ENCODE data around the gene TRAF3.

The TRAF3 gene

GRCh38 chr14:102929241-102930137, 152.2 kb downstream of the TRAF3 start:
- no peak overlapping the region for H3K27ac ChIP-seq (ENCODE audit: insufficient read depth, low read depth, low read length, poor library complexity, severe bottlenecking)
- H3K27me3 ChIP-seq (ENCODE audit: control insufficient read depth, insufficient read depth, low read length, poor library complexity, severe bottlenecking): peaks cover 75% of the 10 kb centered on the region
- peak overlapping the region; percentile 10 for H3K4me3 ChIP-seq (ENCODE audit: insufficient read depth, low read depth, low read length)
- no peaks in the 10 kb centered on the region for H3K36me3 ChIP-seq (ENCODE audit: control insufficient read depth, insufficient read depth, low read length)
- peaks cover 11% of the 10 kb centered on the region for H3K4me1 ChIP-seq (ENCODE audit: control insufficient read depth, insufficient read depth, low read length)
- WGBS, 2 experiments: 5% methylated on average over 94 of the region's 94 CpGs
- no peaks in the 10 kb centered on the region for H3K9me3 ChIP-seq (ENCODE audit: control insufficient read depth, low read length)

DNA sequence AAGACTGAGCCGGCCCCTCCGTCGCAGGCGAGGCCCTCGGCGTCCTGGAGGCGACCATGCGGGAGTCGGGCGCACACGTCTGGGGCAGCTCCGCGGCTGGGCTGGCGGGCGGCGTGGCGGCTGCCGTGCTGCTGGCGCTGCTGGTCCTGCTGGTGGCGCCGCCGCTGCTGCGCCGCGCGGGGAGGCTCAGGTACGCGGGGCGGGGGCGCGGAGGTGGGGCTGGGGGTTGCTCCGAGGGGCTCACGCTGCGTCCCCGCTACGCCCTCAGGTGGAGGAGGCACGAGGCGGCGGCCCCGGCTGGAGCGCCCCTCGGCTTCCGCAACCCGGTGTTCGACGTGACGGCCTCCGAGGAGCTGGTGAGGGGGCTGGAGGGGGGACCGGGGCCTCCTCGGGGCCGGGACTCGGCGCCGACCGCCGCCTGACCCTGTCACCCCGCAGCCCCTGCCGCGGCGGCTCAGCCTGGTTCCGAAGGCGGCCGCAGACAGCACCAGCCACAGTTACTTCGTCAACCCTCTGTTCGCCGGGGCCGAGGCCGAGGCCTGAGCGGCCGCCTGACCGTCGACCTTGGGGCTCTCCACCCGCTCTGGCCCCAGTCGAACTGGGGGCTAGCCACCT, 153.0 kb downstream of the TRAF3 start:
- peaks cover 68% of the 10 kb centered on the region for H3K27me3 ChIP-seq (ENCODE audit: control insufficient read depth, insufficient read depth, low read length, poor library complexity, severe bottlenecking)

GRCh38 chr14:102930753-102931579, 153.7 kb downstream of the TRAF3 start:
- peaks cover 60% of the 10 kb centered on the region for H3K27me3 ChIP-seq (ENCODE audit: control insufficient read depth, insufficient read depth, low read length, poor library complexity, severe bottlenecking)
- 63% methylated on average over 34 of the region's 34 CpGs for WGBS, 2 experiments
- H3K4me3 ChIP-seq (ENCODE audit: insufficient read depth, low read depth, low read length): no peak overlapping the region

More for the DNA sequence above, 153.0 kb downstream of the TRAF3 start:
- Histone ChIP-seq H3K9me3 (ENCODE audit: control insufficient read depth, low read length) (no peaks in the 10 kb centered on the region), H3K4me3 (ENCODE audit: insufficient read depth, low read depth, low read length) (peak overlapping the region; percentile 10), H3K4me1 (ENCODE audit: control insufficient read depth, insufficient read depth, low read length) (peaks cover 11% of the 10 kb centered on the region), H3K36me3 (ENCODE audit: control insufficient read depth, insufficient read depth, low read length) (no peaks in the 10 kb centered on the region), H3K27ac (ENCODE audit: insufficient read depth, low read depth, low read length, poor library complexity, severe bottlenecking) (no peak overlapping the region)
- 4% methylated on average over 73 of the region's 74 CpGs for WGBS, 2 experiments

GRCh38 chr14:102931580-102932285, 154.5 kb downstream of the TRAF3 start:
- no peak overlapping the region for H3K4me3 ChIP-seq (ENCODE audit: insufficient read depth, low read depth, low read length)
- H3K36me3 ChIP-seq (ENCODE audit: control insufficient read depth, insufficient read depth, low read length): no peaks in the 10 kb centered on the region
- H3K4me1 ChIP-seq (ENCODE audit: control insufficient read depth, insufficient read depth, low read length): peaks cover 8% of the 10 kb centered on the region
- H3K9me3 ChIP-seq (ENCODE audit: control insufficient read depth, low read length): no peaks in the 10 kb centered on the region
- WGBS, 2 experiments: 94 to 96% methylated on average over 12 of the region's 12 CpGs
- H3K27me3 ChIP-seq (ENCODE audit: control insufficient read depth, insufficient read depth, low read length, poor library complexity, severe bottlenecking): peaks cover 53% of the 10 kb centered on the region
- no peak overlapping the region for H3K27ac ChIP-seq (ENCODE audit: insufficient read depth, low read depth, low read length, poor library complexity, severe bottlenecking)

More at GRCh38 chr14:102930753-102931579, 153.7 kb downstream of the TRAF3 start:
- H3K27ac ChIP-seq (ENCODE audit: insufficient read depth, low read depth, low read length, poor library complexity, severe bottlenecking): no peak overlapping the region
- no peaks in the 10 kb centered on the region for H3K36me3 ChIP-seq (ENCODE audit: control insufficient read depth, insufficient read depth, low read length)
- peaks cover 8% of the 10 kb centered on the region for H3K4me1 ChIP-seq (ENCODE audit: control insufficient read depth, insufficient read depth, low read length)
- no peaks in the 10 kb centered on the region for H3K9me3 ChIP-seq (ENCODE audit: control insufficient read depth, low read length)

- Histone ChIP-seq H3K4me1 (ENCODE audit: control insufficient read depth, insufficient read depth, low read length) (peaks cover 8% of the 10 kb centered on the region), H3K27me3 (ENCODE audit: control insufficient read depth, insufficient read depth, low read length, poor library complexity, severe bottlenecking) (peaks cover 44% of the 10 kb centered on the region), H3K27ac (ENCODE audit: insufficient read depth, low read depth, low read length, poor library complexity, severe bottlenecking) (no peak overlapping the region), H3K9me3 (ENCODE audit: control insufficient read depth, low read length) (no peaks in the 10 kb centered on the region), H3K36me3 (ENCODE audit: control insufficient read depth, insufficient read depth, low read length) (peaks cover under 1% of the 10 kb centered on the region), H3K4me3 (ENCODE audit: insufficient read depth, low read depth, low read length) (no peak overlapping the region)
- 93 to 94% methylated on average over 25 to 26 of the region's 26 CpGs for whole genome bisulfite sequencing, 2 experiments
These were observed 155.4 kb downstream of the TRAF3 start for GRCh38 chr14:102932484-102933248.

GRCh38 chr14:102933618-102934231, 156.5 kb downstream of the TRAF3 start:
- Histone ChIP-seq H3K27ac (ENCODE audit: insufficient read depth, low read depth, low read length, poor library complexity, severe bottlenecking) (no peak overlapping the region), H3K4me1 (ENCODE audit: control insufficient read depth, insufficient read depth, low read length) (peaks cover 8% of the 10 kb centered on the region), H3K27me3 (ENCODE audit: control insufficient read depth, insufficient read depth, low read length, poor library complexity, severe bottlenecking) (peaks cover 33% of the 10 kb centered on the region), H3K9me3 (ENCODE audit: control insufficient read depth, low read length) (no peaks in the 10 kb centered on the region), H3K36me3 (ENCODE audit: control insufficient read depth, insufficient read depth, low read length) (peaks cover 10% of the 10 kb centered on the region), H3K4me3 (ENCODE audit: insufficient read depth, low read depth, low read length) (no peak overlapping the region)
- 94 to 95% methylated on average over 20 of the region's 20 CpGs for WGBS, 2 experiments

DNA sequence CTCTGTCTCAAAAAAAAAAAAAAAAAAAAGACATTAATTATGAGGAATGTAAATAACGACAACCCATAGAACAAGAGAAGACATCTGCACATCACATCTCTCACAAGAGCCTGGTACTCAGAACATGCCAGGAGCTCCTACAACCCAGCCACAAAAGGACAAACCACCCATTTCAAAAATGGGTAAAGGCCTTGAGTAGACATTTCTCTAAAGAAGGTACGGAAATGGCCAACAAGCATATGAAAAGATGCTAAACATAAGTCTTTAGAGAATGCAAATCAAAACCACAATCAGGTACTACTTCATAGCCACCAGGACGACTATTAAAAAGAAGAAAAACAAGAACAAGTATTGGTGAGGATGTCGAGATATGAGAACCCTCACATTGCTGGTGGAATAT, 158.5 kb downstream of the TRAF3 start:
- 95 to 96% methylated on average over 3 to 4 of the region's 4 CpGs for WGBS, 2 experiments
- no peak overlapping the region for H3K4me3 ChIP-seq (ENCODE audit: insufficient read depth, low read depth, low read length)
- H3K9me3 ChIP-seq (ENCODE audit: control insufficient read depth, low read length): no peaks in the 10 kb centered on the region
- H3K36me3 ChIP-seq (ENCODE audit: control insufficient read depth, insufficient read depth, low read length): peaks cover 21% of the 10 kb centered on the region
- H3K27ac ChIP-seq (ENCODE audit: insufficient read depth, low read depth, low read length, poor library complexity, severe bottlenecking): no peak overlapping the region
- no peaks in the 10 kb centered on the region for H3K4me1 ChIP-seq (ENCODE audit: control insufficient read depth, insufficient read depth, low read length)
- H3K27me3 ChIP-seq (ENCODE audit: control insufficient read depth, insufficient read depth, low read length, poor library complexity, severe bottlenecking): peaks cover 13% of the 10 kb centered on the region

DNA sequence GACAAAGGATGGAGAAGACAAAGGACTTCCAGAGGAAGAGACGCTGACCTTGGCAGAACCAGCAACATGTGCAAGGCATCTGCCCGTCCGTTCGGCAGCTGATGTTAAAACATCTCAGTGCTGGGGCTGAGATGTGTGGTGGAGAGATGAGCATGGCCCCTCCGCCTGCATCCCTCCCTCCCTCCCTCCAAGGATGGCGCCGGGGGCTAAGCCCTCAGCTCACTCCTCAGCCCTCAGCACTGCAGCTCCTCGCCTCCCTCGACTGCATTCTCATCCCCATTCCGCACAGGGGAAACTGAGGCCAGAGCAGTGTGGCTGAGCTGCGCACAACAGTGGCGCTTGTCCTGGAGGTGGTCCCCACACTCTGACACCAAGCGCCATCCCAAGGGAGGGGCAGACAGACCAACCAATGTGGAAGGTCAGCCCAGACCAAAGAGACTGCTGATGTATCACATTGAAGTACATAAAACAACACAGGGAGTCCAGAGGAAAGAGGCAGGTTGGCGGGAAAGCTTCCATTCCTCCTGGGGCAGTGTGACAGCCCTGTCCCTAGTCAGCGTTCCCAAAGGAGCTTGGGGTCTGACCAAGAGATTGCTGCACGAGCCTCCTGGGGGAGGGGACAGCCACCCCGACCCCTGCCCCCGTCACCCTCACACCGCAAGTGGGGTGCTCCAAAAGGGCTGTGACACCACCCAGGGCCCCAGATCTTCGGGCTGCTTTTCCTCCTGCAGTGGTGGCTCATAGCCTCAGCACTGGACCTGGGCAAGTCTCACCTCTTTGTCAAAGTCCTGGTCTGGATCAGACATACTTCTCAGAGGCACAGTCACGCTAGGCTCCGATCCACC, 160.3 kb downstream of the TRAF3 start:
- no peaks in the 10 kb centered on the region for H3K27me3 ChIP-seq (ENCODE audit: control insufficient read depth, insufficient read depth, low read length, poor library complexity, severe bottlenecking)
- no peak overlapping the region for H3K27ac ChIP-seq (ENCODE audit: insufficient read depth, low read depth, low read length, poor library complexity, severe bottlenecking)
- H3K9me3 ChIP-seq (ENCODE audit: control insufficient read depth, low read length): no peaks in the 10 kb centered on the region
- WGBS, 2 experiments: 92 to 96% methylated on average over 22 of the region's 22 CpGs
- H3K36me3 ChIP-seq (ENCODE audit: control insufficient read depth, insufficient read depth, low read length): peaks cover 24% of the 10 kb centered on the region
- no peak overlapping the region for H3K4me3 ChIP-seq (ENCODE audit: insufficient read depth, low read depth, low read length)
- no peaks in the 10 kb centered on the region for H3K4me1 ChIP-seq (ENCODE audit: control insufficient read depth, insufficient read depth, low read length)
